NT2/D1 (cell line): ENCODE measurements around the gene KLHDC2.

Experiments used
- DNase-seq: peaks from one replicate; pipeline ENCODE4 v3.0.0-alpha.2; 2011; ENCODE audit warnings: low read depth, low spot score
- H3K27me3 ChIP-seq: 2 replicates; pipeline ENCODE4 v1.6.0; 2011; ENCODE audit warnings: mild to moderate bottlenecking; ENCODE audit not compliant: insufficient read length, insufficient read depth
- H3K36me3 ChIP-seq: 2 replicates; pipeline ENCODE4 v1.6.1; 2011; ENCODE audit warnings: mild to moderate bottlenecking, low read length, mixed read lengths; ENCODE audit not compliant: insufficient read depth, insufficient read length
- H3K4me1 ChIP-seq: 2 replicates; pipeline ENCODE4 v1.5.1; 2011; ENCODE audit not compliant: insufficient read depth, insufficient read length
- H3K4me3 ChIP-seq: 2 replicates; pipeline ENCODE4 v1.5.1; 2011; ENCODE audit warnings: low read depth; ENCODE audit not compliant: insufficient read length
- H3K9ac ChIP-seq: 2 replicates; pipeline ENCODE4 v1.6.0; 2011; ENCODE audit warnings: low read depth; ENCODE audit not compliant: insufficient read length
- H3K9me3 ChIP-seq: 2 replicates; pipeline ENCODE4 v1.5.1; 2011; ENCODE audit warnings: mild to moderate bottlenecking, low read length; ENCODE audit not compliant: insufficient read depth
- SUZ12 ChIP-seq: IDR thresholded peaks from 2 replicates; pipeline ENCODE4 v1.6.1; 2011; ENCODE audit not compliant: insufficient read length, insufficient read depth; ENCODE audit errors: extremely low read depth
- YY1 ChIP-seq: IDR thresholded peaks from 2 replicates; pipeline ENCODE4 v1.6.1; 2011; ENCODE audit not compliant: insufficient read length, insufficient read depth
- ZNF274 ChIP-seq: IDR thresholded peaks from 2 replicates; pipeline ENCODE4 v1.6.1; 2011; ENCODE audit warnings: mild to moderate bottlenecking, low read depth, low read length

KLHDC2 gene

GRCh38 chr14:49828640-49829039 lies 60.7 kb downstream of the KLHDC2 start:
- H3K4me3 ChIP-seq = no peak overlapping the region
- no peak for TF ChIP-seq YY1
- no peak for TF ChIP-seq SUZ12
- TF ChIP-seq ZNF274 = no peak
- no peaks in the 10 kb centered on the region for H3K9me3 ChIP-seq
- no peak for DNase-seq
- no peaks in the 10 kb centered on the region for H3K4me1 ChIP-seq
- H3K9ac ChIP-seq = no peak overlapping the region
- peaks cover 75% of the 10 kb centered on the region for H3K36me3 ChIP-seq
- H3K27me3 ChIP-seq = no peaks in the 10 kb centered on the region
